ENCODE results near the gene THOC2. TPM values are rescaled to one million over a fixed set of nuclear protein-coding genes. Genes with fewer than 3 reads are reported as not detected.

Gene THOC2
- total RNA-seq, result 26.0 and 35.7 TPM in 2 replicates

GRCh38 chrX:123732670-123733363 lies at the start of gene THOC2:
TSS of gene THOC2 (minus strand) at chrX:123733052. CDS start at chrX:123733022, 30 bp downstream.

Other genes with a start within 250 kb of the THOC2 start
- 11.2 and 28.2 TPM in 2 replicates for gene XIAP, start 127.0 kb upstream of the THOC2 start, total RNA-seq
- 33.5 and 67.9 TPM in 2 replicates for gene STAG2, start 228.7 kb upstream of the THOC2 start, total RNA-seq